Measurements from ENCODE around the gene ADAMTSL4. TPM values are rescaled to one million over a fixed set of nuclear protein-coding genes. Genes with fewer than 3 reads are reported as not detected.

Gene ADAMTSL4
- total and polyA plus RNA-seq, 9 of the 15 experiments (the other 6 are each of a cell fraction or from before 2014, with no cell fraction given): 12.7 to 212 (median 35.6) TPM

GRCh38 chr1:150579110-150579944 lies 30.1 kb downstream of the ADAMTSL4 start, which contains the start of gene MCL1 (continued):
- TF ChIP-seq ZBTB11 (CRISPR knock-in tag; IDR thresholded peaks at IDR 0.05) (peak in 1 of 3 experiments; percentile 65; a peak in 2 of 6 replicates), TBP (optimal IDR thresholded peaks at IDR 0.05; ENCODE audit: low read depth, low read length) (peak; percentile 98), ATF7 (IDR thresholded peaks at IDR 0.05) (peak; percentile 69), RFX7 (CRISPR knock-in tag; IDR thresholded peaks at IDR 0.05) (no peak), CBX8 (IDR thresholded peaks at IDR 0.05; ENCODE audit: borderline replicate concordance, extremely low read depth, low read depth, low read length, poor library complexity, severe bottlenecking) (no peak), PATZ1 (CRISPR knock-in tag; IDR thresholded peaks at IDR 0.05; ENCODE audit: borderline replicate concordance) (no peak), ZBTB12 (CRISPR knock-in tag; IDR thresholded peaks at IDR 0.05) (no peak), CREB3 (tag; conservative IDR thresholded peaks at IDR 0.05; ENCODE audit: low read depth) (no peak), KLF16 (IDR thresholded peaks at IDR 0.05) (no peak), MBD1 (CRISPR knock-in tag; IDR thresholded peaks at IDR 0.05) (no peak), ZBTB2 (IDR thresholded peaks at IDR 0.05) (no peak), CREB1 (IDR thresholded peaks at IDR 0.05) (peak; percentile 23; the same call in 1 of the 2 replicates), CREB1 (CRISPR knock-in tag; IDR thresholded peaks at IDR 0.05) (peak; percentile 75), ZNF41 (CRISPR knock-in tag; conservative IDR thresholded peaks at IDR 0.05) (no peak)

Data from K562 (cell line).